Medulla oblongata (tissue), 1 donor: ENCODE results near the gene CDKAL1.

Experiments
- DNase-seq: peaks from one replicate; pipeline ENCODE4 v3.0.0-alpha.2; 2015; ENCODE audit errors: extremely low spot score

The CDKAL1 gene

DNA sequence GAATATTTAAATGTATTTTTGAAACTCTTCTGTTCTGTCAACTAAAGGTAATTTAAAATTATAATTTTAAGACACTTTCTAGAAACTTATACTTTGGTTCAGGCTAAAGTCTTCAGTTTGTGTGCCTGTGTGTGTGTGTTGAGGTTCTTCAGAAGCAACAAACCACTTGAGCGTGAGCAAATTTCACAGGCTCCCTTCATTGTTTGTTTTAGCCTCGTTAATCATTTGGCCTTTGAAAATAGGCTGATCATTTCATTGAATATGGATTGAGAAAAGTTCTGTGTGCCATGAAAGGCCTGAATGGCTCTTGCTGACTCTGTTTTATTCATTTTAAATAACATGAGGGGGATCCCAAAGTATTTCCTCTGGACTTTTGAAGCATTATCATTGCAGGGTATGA is 420.1 kb downstream of the CDKAL1 start:
- DNase-seq, result no peak

- DNase-seq, result no peak
Measured at GRCh38 chr6:20955131-20955530, 420.9 kb downstream of the CDKAL1 start.

- DNase-seq, result no peak
Measured at GRCh38 chr6:20955751-20956150, 421.5 kb downstream of the CDKAL1 start.

DNA sequence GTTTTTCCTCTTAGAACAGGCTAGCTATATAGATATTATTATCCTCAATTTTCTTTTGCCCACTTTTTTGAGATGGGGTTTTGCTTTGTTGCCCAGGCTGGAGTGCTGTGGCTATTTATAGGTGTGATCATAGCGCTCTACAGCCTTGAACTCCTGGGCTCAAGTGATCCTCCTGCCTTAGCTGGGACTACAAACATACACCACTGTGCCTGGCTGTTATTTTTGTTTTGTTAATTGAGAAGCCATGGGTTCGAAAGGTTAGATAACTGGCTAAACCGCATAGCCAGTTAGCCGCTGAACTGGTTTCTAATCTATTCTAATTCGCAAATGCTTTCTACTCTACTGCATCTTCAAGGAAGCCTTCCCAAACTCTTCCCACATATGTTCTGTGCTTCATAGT is 425.8 kb downstream of the CDKAL1 start:
- no peak for DNase-seq

DNA sequence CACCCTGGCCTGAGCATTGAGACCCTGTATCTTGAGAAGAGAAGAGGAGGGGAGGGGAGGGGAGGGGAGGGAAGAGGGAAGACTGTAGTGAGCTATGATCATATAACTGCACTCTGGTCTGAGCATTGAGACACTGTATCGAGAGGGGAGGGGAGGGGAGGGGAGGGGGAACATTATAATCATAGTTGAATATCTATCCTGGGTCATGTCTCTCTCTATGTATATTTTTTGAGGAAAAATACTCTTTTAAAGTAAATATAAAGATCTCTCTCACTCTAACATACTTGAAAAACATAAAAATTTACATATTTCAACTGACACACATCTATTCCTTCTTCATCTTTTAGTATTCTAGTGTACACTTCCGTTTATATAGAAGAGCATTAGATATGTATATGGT is 431.0 kb downstream of the CDKAL1 start:
- DNase-seq, result no peak

GRCh38 chr6:20965915-20966314 is 431.7 kb downstream of the CDKAL1 start:
- DNase-seq, result no peak

DNA sequence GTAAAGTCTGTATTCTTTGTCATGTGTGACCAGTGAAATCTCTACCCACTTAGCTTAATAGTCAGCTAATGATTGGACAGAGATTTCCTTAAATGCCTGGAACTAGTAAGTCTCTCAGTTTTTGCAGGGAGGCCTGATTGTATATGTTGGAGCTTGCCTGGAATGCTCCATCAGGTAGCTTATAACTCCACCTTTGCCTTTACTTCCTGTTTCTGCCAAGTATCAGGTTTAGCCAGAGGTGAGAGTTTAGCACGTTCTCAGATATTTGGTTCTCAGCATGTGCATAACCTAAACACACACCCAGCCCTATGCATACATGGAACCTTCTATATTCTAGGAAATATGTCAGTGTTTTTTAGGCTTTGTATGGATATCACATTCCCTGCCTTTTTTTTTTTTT is 435.3 kb downstream of the CDKAL1 start:
- DNase-seq, result no peak

DNA sequence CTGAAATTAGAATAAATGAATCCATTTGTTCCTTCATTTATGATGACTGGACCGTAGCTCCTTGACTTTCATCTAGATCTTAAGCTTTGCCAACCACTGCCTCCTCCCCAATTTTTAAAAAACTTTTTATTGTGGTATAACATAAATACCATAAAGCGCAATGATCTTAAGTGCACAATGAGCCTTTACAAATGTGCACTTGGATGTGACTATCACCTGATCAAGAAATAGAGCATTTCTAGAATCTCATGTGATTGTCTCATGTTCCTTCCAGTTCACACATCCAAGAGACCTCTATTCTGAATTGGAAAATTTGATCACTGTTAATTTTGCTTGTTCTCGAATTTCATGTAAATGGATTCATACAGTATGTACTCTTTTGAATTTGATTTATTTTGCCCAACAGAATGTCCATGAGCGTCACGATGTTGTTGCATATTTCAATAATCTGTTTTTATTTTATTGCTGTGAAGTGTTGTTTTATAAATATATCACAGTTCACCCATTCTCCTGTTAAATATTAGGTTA is 442.2 kb downstream of the CDKAL1 start:
- no peak for DNase-seq

GRCh38 chr6:20978151-20978614 is 443.9 kb downstream of the CDKAL1 start:
- DNase-seq, result no peak

- DNase-seq, result no peak
Measured at GRCh38 chr6:20979076-20979475, 444.8 kb downstream of the CDKAL1 start.

- DNase-seq, result no peak
Measured at GRCh38 chr6:20983961-20984360, 449.7 kb downstream of the CDKAL1 start.

- no peak for DNase-seq
Measured at GRCh38 chr6:20985821-20986220, 451.6 kb downstream of the CDKAL1 start.

DNA sequence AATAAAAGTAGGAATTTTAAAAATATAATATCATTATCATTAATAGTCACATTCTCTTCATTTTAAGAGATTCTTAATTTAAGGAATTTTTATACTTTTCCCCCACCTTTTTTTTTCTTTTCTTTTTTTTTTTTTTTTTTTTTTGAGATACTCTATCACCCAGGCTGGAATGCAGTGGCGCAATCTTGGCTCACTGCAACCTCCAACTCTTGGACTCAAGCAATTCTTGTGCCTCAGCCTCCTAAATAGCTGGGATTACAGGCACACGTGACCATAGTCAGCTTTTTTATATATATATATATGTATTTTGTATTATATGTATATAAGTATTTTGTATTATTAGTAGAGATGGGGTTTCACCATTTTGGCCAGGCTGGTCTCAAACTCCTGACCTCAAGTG is 457.7 kb downstream of the CDKAL1 start:
- no peak for DNase-seq

- DNase-seq, result no peak
Measured at GRCh38 chr6:20996099-20996498, 461.8 kb downstream of the CDKAL1 start.

GRCh38 chr6:20997143-20997769 is 463.0 kb downstream of the CDKAL1 start:
- DNase-seq, result no peak

DNA sequence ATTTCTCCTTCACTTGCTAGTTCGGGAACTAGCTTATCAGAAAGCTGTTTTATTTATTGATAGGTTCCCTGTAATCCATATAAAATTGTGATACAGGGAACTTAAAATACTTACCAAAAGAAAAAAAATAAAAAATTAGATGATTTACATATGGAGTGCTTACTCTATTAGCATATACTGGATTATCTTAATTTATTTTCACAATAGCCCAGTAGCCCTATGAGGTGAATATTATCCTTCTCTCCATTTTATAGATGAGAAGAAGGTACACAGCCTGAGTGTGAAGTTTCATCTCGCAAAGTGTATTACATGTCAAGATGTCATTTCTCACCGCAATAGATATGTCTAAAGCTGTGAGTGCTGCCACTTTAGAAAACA is 463.5 kb downstream of the CDKAL1 start:
- no peak for DNase-seq

- DNase-seq, result no peak
Measured at GRCh38 chr6:20998748-20999448, 464.6 kb downstream of the CDKAL1 start.

DNA sequence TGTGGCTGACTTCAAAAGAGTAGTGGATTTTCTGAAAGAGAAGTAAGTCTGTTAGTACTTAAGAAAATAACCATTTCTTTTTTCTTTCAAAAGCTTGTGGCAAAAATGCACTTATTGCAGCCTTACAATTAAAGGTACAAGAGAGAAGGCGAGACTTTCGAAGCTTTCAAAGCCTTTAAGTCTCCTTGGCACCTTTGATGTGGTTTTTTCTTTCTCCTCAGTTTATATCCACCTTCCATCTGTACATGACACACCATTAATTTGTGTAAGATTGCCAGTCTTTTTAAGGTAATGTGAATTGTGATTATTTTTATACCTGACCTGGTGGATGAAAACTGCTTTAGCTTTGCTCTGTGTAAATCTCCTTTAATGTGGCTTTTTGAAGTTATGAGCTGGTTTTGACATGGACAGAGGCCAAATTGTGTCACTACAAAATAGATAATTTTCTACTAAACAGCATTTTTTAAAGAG is 466.1 kb downstream of the CDKAL1 start:
- no peak for DNase-seq

- DNase-seq, result no peak
Measured at GRCh38 chr6:21001736-21002135, 467.5 kb downstream of the CDKAL1 start.

DNA sequence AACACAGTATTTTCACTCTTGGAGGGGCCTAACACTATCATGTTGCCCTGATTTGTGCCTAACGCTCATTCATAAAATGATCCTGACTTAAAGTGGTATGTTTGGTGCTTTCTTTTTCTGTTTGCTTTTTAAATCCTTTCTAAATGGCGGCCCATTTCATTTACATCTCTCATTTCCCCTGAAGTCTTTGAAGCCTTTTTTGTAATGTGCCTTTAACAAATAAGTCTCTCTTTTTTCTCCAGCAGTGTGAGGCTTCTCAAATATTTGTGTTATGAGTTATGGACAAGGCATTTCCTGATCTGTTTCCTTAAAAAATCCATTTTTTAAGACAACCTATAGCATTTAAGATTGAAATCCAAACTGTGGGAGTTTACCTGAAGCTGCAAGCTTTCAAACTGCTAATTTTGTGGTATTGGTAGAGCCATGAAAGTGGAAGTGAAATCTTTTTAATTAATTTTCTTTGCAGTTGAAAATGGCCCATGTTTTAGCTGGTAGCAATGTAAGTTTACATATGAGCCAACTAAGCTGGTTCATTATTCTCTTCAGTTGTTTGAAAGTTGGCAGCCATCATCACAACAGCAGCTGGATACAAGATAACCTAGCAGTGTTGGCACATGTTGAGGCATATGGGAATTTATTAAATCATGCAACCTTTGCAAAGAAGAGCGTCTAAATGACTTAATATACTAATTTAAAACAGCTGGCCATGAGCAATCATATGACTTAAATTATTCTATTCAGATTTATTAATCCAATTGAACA is 469.7 kb downstream of the CDKAL1 start:
- DNase-seq, result no peak

- no peak for DNase-seq
Measured at GRCh38 chr6:21005816-21006570, 471.7 kb downstream of the CDKAL1 start.

DNA sequence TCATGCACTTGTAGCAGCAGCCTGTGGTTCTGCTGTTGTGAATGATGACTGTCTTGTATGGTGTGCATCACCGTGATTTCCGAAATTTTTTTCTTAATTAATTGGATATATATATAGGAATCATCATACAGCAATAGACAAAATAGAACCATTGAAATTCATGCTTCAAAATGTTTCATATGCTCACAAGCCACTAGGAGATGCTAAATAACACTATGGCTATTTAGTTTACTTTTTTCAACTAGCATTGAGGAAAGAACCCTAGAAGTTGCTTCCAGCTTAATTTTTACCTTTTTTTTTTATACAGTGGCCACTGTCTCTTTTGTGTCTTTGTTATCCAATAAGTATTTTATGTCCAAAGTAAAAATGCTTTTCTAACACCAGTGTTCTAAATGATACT is 485.4 kb downstream of the CDKAL1 start:
- no peak for DNase-seq
